ENCODE results near the gene PTPRN2. TPM values are rescaled to one million over a fixed set of nuclear protein-coding genes. Genes with fewer than 3 reads are reported as not detected.

Gene PTPRN2
- total and polyA plus RNA-seq, 7 donors: 3.2 to 7.1 (median 5.5) TPM

- Histone ChIP-seq H3K36me3 (no peaks in the 10 kb centered on the region), H3K4me3 (no peak overlapping the region), H3K4me1 (no peaks in the 10 kb centered on the region), H3K9me3 (no peaks in the 10 kb centered on the region), H3K27me3 (no peaks in the 10 kb centered on the region), H3K27ac (no peak overlapping the region)
- intact Hi-C loops (cut with DNase I): no loop called here
- no peak for DNase-seq
- WGBS, 2 donors: 76 to 84% methylated on average over 24 of the region's 24 CpGs
- TF ChIP-seq EP300 (IDR thresholded peaks at IDR 0.05) (no peak), POLR2AphosphoS5 (IDR thresholded peaks at IDR 0.05) (no peak), POLR2A (IDR thresholded peaks at IDR 0.05) (no peak), CTCF (IDR thresholded peaks at IDR 0.05) (no peak)
These were observed 56.6 kb downstream of the PTPRN2 start for GRCh38 chr7:158530800-158531609.

GRCh38 chr7:158529181-158530096 lies 58.2 kb downstream of the PTPRN2 start:
- H3K4me3 ChIP-seq: no peak overlapping the region
- TF ChIP-seq EP300 (IDR thresholded peaks at IDR 0.05): no peak
- no peak for TF ChIP-seq POLR2AphosphoS5 (IDR thresholded peaks at IDR 0.05)
- no peak for TF ChIP-seq CTCF (IDR thresholded peaks at IDR 0.05)
- no peak for TF ChIP-seq POLR2A (IDR thresholded peaks at IDR 0.05)
- WGBS, 2 donors: 81 to 84% methylated on average over 21 of the region's 21 CpGs
- intact Hi-C loops (cut with DNase I): no loop called here
- no peak overlapping the region for H3K27ac ChIP-seq
- DNase-seq: no peak
- no peaks in the 10 kb centered on the region for H3K9me3 ChIP-seq
- no peaks in the 10 kb centered on the region for H3K27me3 ChIP-seq
- no peaks in the 10 kb centered on the region for H3K4me1 ChIP-seq
- no peaks in the 10 kb centered on the region for H3K36me3 ChIP-seq

GRCh38 chr7:158527915-158528502 lies 59.6 kb downstream of the PTPRN2 start:
- Histone ChIP-seq H3K36me3 (no peaks in the 10 kb centered on the region), H3K27ac (no peak overlapping the region), H3K4me3 (no peak overlapping the region), H3K27me3 (no peaks in the 10 kb centered on the region), H3K9me3 (no peaks in the 10 kb centered on the region), H3K4me1 (no peaks in the 10 kb centered on the region)
- 72 to 81% methylated on average over 14 of the region's 14 CpGs for WGBS, 2 donors
- TF ChIP-seq POLR2A (IDR thresholded peaks at IDR 0.05) (no peak), CTCF (IDR thresholded peaks at IDR 0.05) (no peak)
- DNase-seq: no peak
- intact Hi-C loops (cut with DNase I): no loop called here

- Histone ChIP-seq H3K4me1 (no peaks in the 10 kb centered on the region), H3K36me3 (no peaks in the 10 kb centered on the region), H3K9me3 (no peaks in the 10 kb centered on the region), H3K4me3 (no peak overlapping the region), H3K27me3 (no peaks in the 10 kb centered on the region), H3K27ac (no peak overlapping the region)
- WGBS, 2 donors: 81 to 84% methylated on average over 10 of the region's 10 CpGs
- TF ChIP-seq EP300 (IDR thresholded peaks at IDR 0.05): no peak
- TF ChIP-seq POLR2A (IDR thresholded peaks at IDR 0.05): no peak
- no peak for TF ChIP-seq POLR2AphosphoS5 (IDR thresholded peaks at IDR 0.05)
- TF ChIP-seq CTCF (IDR thresholded peaks at IDR 0.05): no peak
- intact Hi-C loops (cut with DNase I): no loop called here
- no peak for DNase-seq
These were observed 60.1 kb downstream of the PTPRN2 start for GRCh38 chr7:158527495-158527894.

Data from sigmoid colon (tissue), 7 donors.